ENCODE results near the gene ADAMTS2. TPM values are rescaled to one million over a fixed set of nuclear protein-coding genes. Genes with fewer than 3 reads are reported as not detected.

The ADAMTS2 gene
- total RNA-seq, 1 donor from 2014 or later: 29.7 TPM

DNA sequence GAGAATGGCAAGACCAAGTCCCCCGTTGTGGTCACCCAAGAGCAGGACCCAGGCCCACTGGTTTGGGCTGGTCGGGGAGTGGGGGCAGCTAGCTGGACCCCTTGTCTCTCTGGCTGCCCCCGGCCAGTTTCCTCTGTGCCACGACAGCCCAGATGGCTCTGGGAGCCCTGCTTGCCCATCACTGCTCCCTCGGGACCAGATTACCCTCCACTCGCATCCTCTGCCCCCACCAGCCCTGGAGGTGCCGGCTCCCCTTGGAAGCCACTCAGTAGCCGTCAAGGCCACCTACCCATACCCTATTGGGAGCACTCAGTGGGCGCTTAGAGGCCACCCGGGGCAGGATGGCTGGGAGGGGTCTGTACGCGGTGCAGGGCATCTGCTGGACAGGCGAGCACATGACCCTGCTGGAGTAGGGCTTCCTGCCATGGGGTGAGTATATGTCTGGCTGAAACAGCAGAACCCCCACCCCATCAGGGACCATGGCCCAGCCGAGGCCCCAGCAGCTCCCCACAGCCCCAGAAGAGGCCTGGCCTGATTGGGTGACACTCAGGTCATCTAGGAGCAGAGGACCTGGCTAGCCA is 215.1 kb downstream of the ADAMTS2 start:
- H3K4me1 ChIP-seq (ENCODE audit: control insufficient read depth in 3 of 3, insufficient read depth in 3 of 3, low read length in 3 of 3): no peaks in the 10 kb centered on the region
- no peak overlapping the region for H3K9ac ChIP-seq (ENCODE audit: low read depth in 1 of 3, low read length in 3 of 3)
- H3K9me3 ChIP-seq (ENCODE audit: control insufficient read depth in 3 of 3, low read length in 3 of 3): peaks cover 0 to 4% (median 0%) of the 10 kb centered on the region in 3 donors
- no peak overlapping the region for H3K4me3 ChIP-seq (ENCODE audit: low read length in 3 of 3)
- no peak overlapping the region for H3K27ac ChIP-seq (ENCODE audit: low read depth, low read length)
- no peaks in the 10 kb centered on the region for H3K27me3 ChIP-seq (ENCODE audit: control insufficient read depth in 3 of 3, insufficient read depth in 3 of 3, low read length in 3 of 3)
- H3K36me3 ChIP-seq (ENCODE audit: control insufficient read depth in 3 of 3, insufficient read depth in 3 of 3, low read length in 3 of 3): peaks cover 0 to 2% (median 0%) of the 10 kb centered on the region in 3 donors

GRCh38 chr5:179129607-179130071 is 215.6 kb downstream of the ADAMTS2 start:
- H3K4me3 ChIP-seq (ENCODE audit: low read length in 3 of 3): no peak overlapping the region
- H3K4me1 ChIP-seq (ENCODE audit: control insufficient read depth in 3 of 3, insufficient read depth in 3 of 3, low read length in 3 of 3): no peaks in the 10 kb centered on the region
- peaks cover 0 to 4% (median 0%) of the 10 kb centered on the region in 3 donors for H3K9me3 ChIP-seq (ENCODE audit: control insufficient read depth in 3 of 3, low read length in 3 of 3)
- H3K9ac ChIP-seq (ENCODE audit: low read depth in 1 of 3, low read length in 3 of 3): no peak overlapping the region
- peaks cover 0 to 2% (median 0%) of the 10 kb centered on the region in 3 donors for H3K36me3 ChIP-seq (ENCODE audit: control insufficient read depth in 3 of 3, insufficient read depth in 3 of 3, low read length in 3 of 3)
- H3K27me3 ChIP-seq (ENCODE audit: control insufficient read depth in 3 of 3, insufficient read depth in 3 of 3, low read length in 3 of 3): no peaks in the 10 kb centered on the region
- H3K27ac ChIP-seq (ENCODE audit: low read depth, low read length): no peak overlapping the region

- Histone ChIP-seq H3K27me3 (ENCODE audit: control insufficient read depth in 3 of 3, insufficient read depth in 3 of 3, low read length in 3 of 3) (no peaks in the 10 kb centered on the region), H3K4me3 (ENCODE audit: low read length in 3 of 3) (no peak overlapping the region), H3K9ac (ENCODE audit: low read depth in 1 of 3, low read length in 3 of 3) (no peak overlapping the region), H3K4me1 (ENCODE audit: control insufficient read depth in 3 of 3, insufficient read depth in 3 of 3, low read length in 3 of 3) (no peaks in the 10 kb centered on the region), H3K9me3 (ENCODE audit: control insufficient read depth in 3 of 3, low read length in 3 of 3) (peaks cover 0 to 4% (median 0%) of the 10 kb centered on the region in 3 donors), H3K27ac (ENCODE audit: low read depth, low read length) (no peak overlapping the region), H3K36me3 (ENCODE audit: control insufficient read depth in 3 of 3, insufficient read depth in 3 of 3, low read length in 3 of 3) (peaks cover 0 to 2% (median 2%) of the 10 kb centered on the region in 3 donors)
These were observed 216.3 kb downstream of the ADAMTS2 start for GRCh38 chr5:179128976-179129375.

- no peaks in the 10 kb centered on the region for H3K4me1 ChIP-seq (ENCODE audit: control insufficient read depth in 3 of 3, insufficient read depth in 3 of 3, low read length in 3 of 3)
- no peak overlapping the region for H3K9ac ChIP-seq (ENCODE audit: low read depth in 1 of 3, low read length in 3 of 3)
- no peak overlapping the region for H3K27ac ChIP-seq (ENCODE audit: low read depth, low read length)
- H3K4me3 ChIP-seq (ENCODE audit: low read length in 3 of 3): no peak overlapping the region
- H3K36me3 ChIP-seq (ENCODE audit: control insufficient read depth in 3 of 3, insufficient read depth in 3 of 3, low read length in 3 of 3): peaks cover 0 to 2% (median 2%) of the 10 kb centered on the region in 3 donors
- H3K27me3 ChIP-seq (ENCODE audit: control insufficient read depth in 3 of 3, insufficient read depth in 3 of 3, low read length in 3 of 3): no peaks in the 10 kb centered on the region
- H3K9me3 ChIP-seq (ENCODE audit: control insufficient read depth in 3 of 3, low read length in 3 of 3): peaks cover 0 to 5% (median 0%) of the 10 kb centered on the region in 3 donors
These were observed 217.3 kb downstream of the ADAMTS2 start for GRCh38 chr5:179128041-179128365.

DNA sequence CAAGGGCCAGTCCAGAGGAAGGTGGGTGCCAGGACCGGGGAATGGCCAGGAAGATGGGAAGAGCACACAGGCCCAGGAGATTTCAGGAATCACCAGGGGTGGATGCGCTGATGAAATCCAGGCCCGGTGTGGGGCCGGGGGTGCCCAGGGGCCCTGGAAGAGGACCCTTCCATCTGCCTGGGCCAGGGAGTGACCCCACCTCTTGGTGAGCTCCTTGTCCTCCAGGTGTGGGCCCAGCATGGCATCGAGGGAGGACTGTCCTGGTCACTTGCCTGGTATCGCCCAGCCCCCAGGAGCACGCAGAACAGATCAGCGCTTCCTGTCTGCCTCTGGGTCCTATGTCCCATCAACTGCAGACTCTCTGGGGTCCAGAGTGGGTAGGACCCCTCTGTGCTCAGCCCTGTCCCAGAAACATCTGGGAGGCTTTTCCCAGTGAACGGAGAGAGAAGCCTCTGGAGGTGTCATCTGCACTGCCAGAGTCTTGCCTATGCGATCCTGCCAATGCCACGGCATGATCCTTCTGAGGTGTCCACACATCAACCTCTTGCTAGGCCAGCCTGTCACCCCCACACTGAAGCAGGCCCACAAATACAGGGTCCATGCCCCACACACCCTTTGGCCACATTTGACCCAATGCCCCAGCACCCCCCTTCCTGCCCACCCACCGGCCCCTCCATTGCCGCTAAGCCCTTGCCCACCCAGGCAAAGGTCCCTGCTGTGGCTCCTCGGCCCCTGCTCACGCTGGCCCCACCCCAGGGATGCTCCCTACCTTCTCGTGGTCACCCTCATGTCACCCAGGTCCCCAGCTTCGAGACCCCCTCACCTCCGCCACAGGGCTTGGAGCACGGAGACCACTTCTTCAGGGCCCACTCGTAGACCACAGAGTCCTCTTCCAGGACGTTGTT is 217.9 kb downstream of the ADAMTS2 start:
- Histone ChIP-seq H3K4me1 (ENCODE audit: control insufficient read depth in 3 of 3, insufficient read depth in 3 of 3, low read length in 3 of 3) (no peaks in the 10 kb centered on the region), H3K27ac (ENCODE audit: low read depth, low read length) (no peak overlapping the region), H3K9ac (ENCODE audit: low read depth in 1 of 3, low read length in 3 of 3) (no peak overlapping the region), H3K27me3 (ENCODE audit: control insufficient read depth in 3 of 3, insufficient read depth in 3 of 3, low read length in 3 of 3) (peaks cover 0 to 3% (median 0%) of the 10 kb centered on the region in 3 donors), H3K36me3 (ENCODE audit: control insufficient read depth in 3 of 3, insufficient read depth in 3 of 3, low read length in 3 of 3) (peaks cover 0 to 2% (median 2%) of the 10 kb centered on the region in 3 donors), H3K4me3 (ENCODE audit: low read length in 3 of 3) (no peak overlapping the region), H3K9me3 (ENCODE audit: control insufficient read depth in 3 of 3, low read length in 3 of 3) (peaks cover 0 to 8% (median 0%) of the 10 kb centered on the region in 3 donors)

DNA sequence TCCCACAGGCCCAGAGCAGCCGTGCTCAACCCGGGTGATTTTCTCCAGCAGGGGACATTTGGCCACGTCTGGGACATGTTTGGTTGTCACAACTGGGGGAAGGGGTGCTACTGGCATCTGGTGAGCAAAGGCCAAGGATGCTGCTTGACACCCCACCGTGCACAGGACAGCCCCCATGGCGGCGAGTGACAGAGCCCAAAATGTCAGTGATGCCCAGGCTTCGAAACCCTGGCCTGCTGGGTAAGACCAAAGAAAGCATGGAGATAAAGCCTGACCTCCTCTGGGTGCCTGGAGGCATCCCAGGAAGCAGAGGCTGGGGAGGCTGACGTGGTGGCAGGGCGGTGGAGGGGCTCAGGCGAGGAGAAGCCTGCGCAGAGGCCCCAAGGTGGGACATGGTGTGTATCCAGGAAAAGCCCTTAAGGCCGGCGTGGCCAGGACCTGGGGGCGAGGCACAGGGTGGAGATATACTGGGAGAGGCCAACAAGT is 218.7 kb downstream of the ADAMTS2 start:
- H3K9ac ChIP-seq (ENCODE audit: low read depth in 1 of 3, low read length in 3 of 3): no peak overlapping the region
- H3K9me3 ChIP-seq (ENCODE audit: control insufficient read depth in 3 of 3, low read length in 3 of 3): peaks cover 0 to 12% (median 0%) of the 10 kb centered on the region in 3 donors
- no peak overlapping the region for H3K4me3 ChIP-seq (ENCODE audit: low read length in 3 of 3)
- H3K27me3 ChIP-seq (ENCODE audit: control insufficient read depth in 3 of 3, insufficient read depth in 3 of 3, low read length in 3 of 3): peaks cover 0 to 6% (median 0%) of the 10 kb centered on the region in 3 donors
- H3K4me1 ChIP-seq (ENCODE audit: control insufficient read depth in 3 of 3, insufficient read depth in 3 of 3, low read length in 3 of 3): no peaks in the 10 kb centered on the region
- no peak overlapping the region for H3K27ac ChIP-seq (ENCODE audit: low read depth, low read length)
- peaks cover 0 to 2% (median 2%) of the 10 kb centered on the region in 3 donors for H3K36me3 ChIP-seq (ENCODE audit: control insufficient read depth in 3 of 3, insufficient read depth in 3 of 3, low read length in 3 of 3)

- peaks cover 0 to 6% (median 0%) of the 10 kb centered on the region in 3 donors for H3K27me3 ChIP-seq (ENCODE audit: control insufficient read depth in 3 of 3, insufficient read depth in 3 of 3, low read length in 3 of 3)
- H3K4me3 ChIP-seq (ENCODE audit: low read length in 3 of 3): no peak overlapping the region
- H3K9ac ChIP-seq (ENCODE audit: low read depth in 1 of 3, low read length in 3 of 3): no peak overlapping the region
- no peak overlapping the region for H3K27ac ChIP-seq (ENCODE audit: low read depth, low read length)
- no peaks in the 10 kb centered on the region for H3K4me1 ChIP-seq (ENCODE audit: control insufficient read depth in 3 of 3, insufficient read depth in 3 of 3, low read length in 3 of 3)
- H3K36me3 ChIP-seq (ENCODE audit: control insufficient read depth in 3 of 3, insufficient read depth in 3 of 3, low read length in 3 of 3): peaks cover 0 to 2% (median 2%) of the 10 kb centered on the region in 3 donors
- peaks cover 0 to 12% (median 0%) of the 10 kb centered on the region in 3 donors for H3K9me3 ChIP-seq (ENCODE audit: control insufficient read depth in 3 of 3, low read length in 3 of 3)
These were observed 219.3 kb downstream of the ADAMTS2 start for GRCh38 chr5:179125789-179126505.

- Histone ChIP-seq H3K27ac (ENCODE audit: low read depth, low read length) (no peak overlapping the region), H3K9me3 (ENCODE audit: control insufficient read depth in 3 of 3, low read length in 3 of 3) (peaks cover 0 to 12% (median 0%) of the 10 kb centered on the region in 3 donors), H3K4me3 (ENCODE audit: low read length in 3 of 3) (no peak overlapping the region), H3K27me3 (ENCODE audit: control insufficient read depth in 3 of 3, insufficient read depth in 3 of 3, low read length in 3 of 3) (peaks cover 0 to 6% (median 0%) of the 10 kb centered on the region in 3 donors), H3K9ac (ENCODE audit: low read depth in 1 of 3, low read length in 3 of 3) (no peak overlapping the region), H3K4me1 (ENCODE audit: control insufficient read depth in 3 of 3, insufficient read depth in 3 of 3, low read length in 3 of 3) (no peaks in the 10 kb centered on the region), H3K36me3 (ENCODE audit: control insufficient read depth in 3 of 3, insufficient read depth in 3 of 3, low read length in 3 of 3) (peaks cover 0 to 2% (median 2%) of the 10 kb centered on the region in 3 donors)
These were observed 220.1 kb downstream of the ADAMTS2 start for GRCh38 chr5:179124853-179125788.

All from skeletal muscle tissue (tissue), 4 donors.